Chondrocyte (in vitro differentiated cells): ENCODE measurements around the gene TRIM38. TPM values are rescaled to one million over a fixed set of nuclear protein-coding genes. Genes with fewer than 3 reads are reported as not detected.

Source experiments
- DNase-seq: peaks from one replicate; pipeline ENCODE4 v3.0.0; 2021; ENCODE audit warnings: mixed read lengths, low spot score
- H3K27ac Mint-ChIP-seq: one replicate; pipeline ENCODE4 v1.8.0; 2021; ENCODE audit warnings: mild to moderate bottlenecking, moderate library complexity, mixed read lengths; ENCODE audit not compliant: unreplicated experiment
- H3K27me3 Mint-ChIP-seq: 2 replicates; pipeline ENCODE4 v1.8.0; 2021; ENCODE audit warnings: low read depth, mixed read lengths
- H3K36me3 Mint-ChIP-seq: 2 replicates; pipeline ENCODE4 v1.8.0; 2021; ENCODE audit warnings: low read depth, mixed read lengths
- H3K4me1 Mint-ChIP-seq: 2 replicates; pipeline ENCODE4 v1.8.0; 2021; ENCODE audit warnings: low read depth, mild to moderate bottlenecking, mixed read lengths
- H3K4me3 Mint-ChIP-seq: one replicate; pipeline ENCODE4 v1.8.0; 2021; ENCODE audit warnings: mild to moderate bottlenecking, moderate library complexity, mixed read lengths; ENCODE audit not compliant: unreplicated experiment
- H3K9me3 Mint-ChIP-seq: 2 replicates; pipeline ENCODE4 v1.8.0; 2021; ENCODE audit warnings: low read depth, mixed read lengths
- CTCF ChIP-seq: fragments of 200-600 bp; sonication (generic); IDR thresholded peaks from 2 replicates; pipeline ENCODE4 v1.5.0; 2021; ENCODE audit warnings: antibody characterized with exemption, mild to moderate bottlenecking, moderate library complexity
- total RNA-seq: library from RNA; stranded (reverse); gene quantifications from 3 replicates; pipeline ENCODE4 v1.2.1, GENCODE V29; 2021

TRIM38 gene
- total RNA-seq, 1 donor from 2014 or later = 7.1 TPM

- Mint-ChIP-seq H3K36me3 (no peaks in the 10 kb centered on the region), H3K27ac (no peak overlapping the region), H3K4me1 (peaks cover 4% of the 10 kb centered on the region), H3K27me3 (no peaks in the 10 kb centered on the region), H3K4me3 (no peak overlapping the region), H3K9me3 (no peaks in the 10 kb centered on the region)
- no peak for TF ChIP-seq CTCF
- no peak for DNase-seq
These were observed 12.9 kb upstream of the TRIM38 start for GRCh38 chr6:25949695-25950094.

- no peak overlapping the region for H3K4me3 Mint-ChIP-seq
- H3K36me3 Mint-ChIP-seq = no peaks in the 10 kb centered on the region
- no peaks in the 10 kb centered on the region for H3K27me3 Mint-ChIP-seq
- no peaks in the 10 kb centered on the region for H3K4me1 Mint-ChIP-seq
- H3K9me3 Mint-ChIP-seq = no peaks in the 10 kb centered on the region
- no peak for DNase-seq
- no peak overlapping the region for H3K27ac Mint-ChIP-seq
- no peak for TF ChIP-seq CTCF
These were observed 12.3 kb upstream of the TRIM38 start for GRCh38 chr6:25950297-25950696.

GRCh38 chr6:25951296-25952032, 11.1 kb upstream of the TRIM38 start:
- Mint-ChIP-seq H3K36me3 (no peaks in the 10 kb centered on the region), H3K4me3 (no peak overlapping the region), H3K9me3 (no peaks in the 10 kb centered on the region), H3K4me1 (no peaks in the 10 kb centered on the region), H3K27ac (no peak overlapping the region), H3K27me3 (no peaks in the 10 kb centered on the region)
- DNase-seq = no peak
- no peak for TF ChIP-seq CTCF

GRCh38 chr6:25952535-25952934, 10.1 kb upstream of the TRIM38 start:
- Mint-ChIP-seq H3K36me3 (no peaks in the 10 kb centered on the region), H3K27me3 (no peaks in the 10 kb centered on the region), H3K4me1 (no peaks in the 10 kb centered on the region), H3K9me3 (no peaks in the 10 kb centered on the region), H3K27ac (no peak overlapping the region), H3K4me3 (no peak overlapping the region)
- DNase-seq = no peak
- no peak for TF ChIP-seq CTCF

- no peak for TF ChIP-seq CTCF
- DNase-seq = no peak
- Mint-ChIP-seq H3K27ac (no peak overlapping the region), H3K4me1 (no peaks in the 10 kb centered on the region), H3K9me3 (no peaks in the 10 kb centered on the region), H3K4me3 (no peak overlapping the region), H3K27me3 (no peaks in the 10 kb centered on the region), H3K36me3 (no peaks in the 10 kb centered on the region)
These were observed 8.9 kb upstream of the TRIM38 start for GRCh38 chr6:25953733-25954132.
